ENCODE results near the gene SYTL4. TPM values are rescaled to one million over a fixed set of nuclear protein-coding genes. Genes with fewer than 3 reads are reported as not detected.

The SYTL4 gene
- total and polyA plus RNA-seq, 2 of the 8 experiments (the other 6 are each of a cell fraction or from before 2014, with no cell fraction given) = 0.11 TPM

GRCh38 chrX:100745806-100746537 lies 14.1 kb upstream of the SYTL4 start:
- Histone ChIP-seq H3K4me1 (replicated peaks in 1 of 4; ENCODE audit: control insufficient read depth in 3 of 4, insufficient read depth in 4 of 4, low read length in 3 of 4) (peaks cover 0 to 2% (median 0%) of the 10 kb centered on the region in 4 experiments; a peak in 1 of 7 replicates), H3K27ac (ENCODE audit: low read depth, low read length) (no peak overlapping the region), H4K20me1 (replicated peaks in 1 of 2; ENCODE audit: control insufficient read depth in 1 of 2, insufficient read depth in 2 of 2, low read length in 2 of 2) (no peaks in the 10 kb centered on the region), H2BK15ac (ENCODE audit: low read length) (no peak overlapping the region), H3K27me3 (replicated peaks in 1 of 4; ENCODE audit: control insufficient read depth in 3 of 4, extremely low read depth in 1 of 4, insufficient read depth in 3 of 4, low read length in 3 of 4) (no peaks in the 10 kb centered on the region), H3K9me3 (ENCODE audit: insufficient read depth in 2 of 2, low read depth in 1 of 2, low read length in 1 of 2) (no peaks in the 10 kb centered on the region), H4K91ac (replicated peaks; ENCODE audit: insufficient read length, low read length) (no peak overlapping the region), H4K5ac (ENCODE audit: insufficient read length, low read depth, low read length) (no peak overlapping the region), H3K23me2 (ENCODE audit: low read depth, low read length) (no peaks in the 10 kb centered on the region), H3K79me2 (ENCODE audit: control insufficient read depth in 1 of 2, insufficient read depth in 2 of 2, low read length in 2 of 2) (no peaks in the 10 kb centered on the region), H2BK12ac (ENCODE audit: low read depth, low read length) (no peak overlapping the region), H3K14ac (ENCODE audit: insufficient read length) (no peak overlapping the region), H3K23ac (ENCODE audit: insufficient read length) (no peak overlapping the region), H2BK5ac (ENCODE audit: low read depth, low read length) (no peak overlapping the region), H3K4me2 (ENCODE audit: insufficient read depth in 1 of 2, low read depth in 2 of 2, low read length in 2 of 2) (no peak overlapping the region), H3K9ac (replicated peaks in 1 of 4; ENCODE audit: extremely low read depth in 1 of 4, low read depth in 3 of 4, low read length in 3 of 4) (no peak overlapping the region), H3K79me1 (ENCODE audit: low read depth, low read length) (no peaks in the 10 kb centered on the region), H2BK20ac (ENCODE audit: low read length) (no peak overlapping the region), H3K4me3 (ENCODE audit: extremely low read depth in 1 of 4, insufficient read depth in 2 of 4, low read depth in 3 of 4, low read length in 4 of 4) (no peak overlapping the region), H3K36me3 (ENCODE audit: control insufficient read depth in 2 of 4, insufficient read depth in 4 of 4, low read length in 3 of 4) (no peaks in the 10 kb centered on the region), H4K8ac (ENCODE audit: extremely low read depth, insufficient read depth, low read length) (no peak overlapping the region), H3K4ac (replicated peaks; ENCODE audit: insufficient read length, low read depth, low read length) (no peak overlapping the region), H3K56ac (replicated peaks; ENCODE audit: insufficient read length, low read depth, low read length) (no peak overlapping the region), H3K18ac (ENCODE audit: extremely low read depth, low read length) (no peak overlapping the region), H2AK5ac (ENCODE audit: low read depth, low read length) (no peak overlapping the region), H2AFZ (ENCODE audit: low read length) (no peak overlapping the region), H2BK120ac (replicated peaks; ENCODE audit: low read depth, low read length) (no peak overlapping the region)
- POLR2A ChIA-PET (ENCODE audit: partially characterized antibody) = no interaction called here
- FAIRE-seq = no peak
- 93% methylated on average over 7 of the region's 7 CpGs; no CpG with 5 or more reads in 1 of the 2 experiments for WGBS, 2 experiments (ENCODE audit: extremely low coverage in 1 of 2, insufficient coverage in 1 of 2, insufficient read length in 1 of 2, insufficient replicate concordance in 2 of 2, low coverage in 1 of 2, low lambda C conversion rate in 2 of 2, missing lambda C conversion rate in 1 of 2)
- no peak for DNase-seq (ENCODE audit: low read depth in 1 of 2, low spot score in 2 of 2)
- TF ChIP-seq RNF2 (IDR thresholded peaks at IDR 0.05; ENCODE audit: borderline replicate concordance, low read depth, low read length, missing control alignments, poor library complexity, severe bottlenecking) (no peak), BCL11A (IDR thresholded peaks at IDR 0.05; ENCODE audit: low read depth in 2 of 2, low read length in 2 of 2) (no peak), NANOG (IDR thresholded peaks at IDR 0.05; ENCODE audit: insufficient read depth, low read depth, low read length, poor library complexity, severe bottlenecking) (no peak)
- CTCF ChIA-PET (ENCODE audit: partially characterized antibody) = interaction anchor here (1.2 to 1.5 kb wide), 2 partner anchors 22 to 58 kb away, joined by 3 to 4 read pairs; no protein-coding TSS in a partner anchor
